ENCODE data around the gene PRXL2C.
"Not testable (repeated sequence)": the region's sequence is repeated elsewhere in the genome, so short reads cannot be mapped to it uniquely, and the experiment has no call there.

The PRXL2C gene

GRCh38 chr9:96646081-96646991 lies 8.8 kb downstream of the PRXL2C start:
- no peak for DNase-seq

DNA sequence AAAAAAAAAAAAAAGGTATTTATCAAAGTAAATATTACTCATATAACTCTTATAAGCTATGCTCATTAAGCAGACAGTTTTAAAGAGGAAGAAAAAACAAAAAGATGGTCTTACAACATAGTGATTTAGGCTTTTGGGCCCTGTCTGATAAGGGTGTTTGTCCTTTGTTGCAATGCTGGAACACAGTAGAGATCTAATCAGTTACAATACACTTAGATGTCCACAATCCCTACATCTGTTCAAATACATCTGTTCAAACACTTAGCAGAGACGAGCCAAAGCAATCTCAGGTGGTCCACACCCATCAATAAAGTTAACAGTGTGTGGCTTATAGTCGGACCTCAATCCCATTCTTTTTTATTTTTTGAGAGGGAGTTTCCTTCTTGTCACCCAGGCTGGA lies 11.0 kb downstream of the PRXL2C start:
- no peak for DNase-seq

GRCh38 chr9:96641514-96641913 lies 13.6 kb downstream of the PRXL2C start:
- DNase-seq: no peak

DNA sequence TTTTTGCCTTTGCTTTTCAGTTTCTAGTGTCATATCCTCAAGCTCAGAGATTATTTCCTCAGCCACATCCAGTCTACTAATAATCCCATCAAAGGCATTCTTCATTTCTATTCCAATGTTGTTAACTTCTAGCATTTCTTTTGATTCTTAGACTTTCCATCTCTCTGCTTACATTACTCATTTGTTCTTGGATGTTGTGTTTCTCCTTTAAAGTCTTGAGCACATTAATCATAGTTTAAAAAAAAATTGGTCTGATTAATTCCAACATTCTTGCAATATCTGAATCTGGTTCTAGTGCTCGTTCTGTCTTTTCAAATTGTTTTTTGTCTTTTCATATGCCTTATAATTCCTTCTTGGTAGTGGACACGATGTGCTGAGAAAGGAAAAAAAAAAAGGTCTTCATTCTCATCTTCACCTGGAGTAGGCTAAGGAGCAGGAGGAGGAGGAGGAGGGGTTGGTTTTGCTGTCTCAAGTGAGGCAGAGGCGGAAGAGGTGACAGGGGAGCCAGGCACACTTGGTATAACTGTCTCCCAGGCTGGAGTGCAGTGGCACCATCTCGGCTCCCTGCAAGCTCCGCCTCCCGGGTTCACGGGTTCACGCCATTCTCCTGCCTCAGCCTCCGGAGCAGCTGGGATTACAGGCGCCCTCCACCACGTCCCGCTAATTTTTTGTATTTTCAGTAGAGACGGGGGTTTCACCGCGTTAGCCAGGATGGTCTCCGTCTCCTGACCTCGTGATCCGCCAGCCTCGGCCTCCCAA lies 16.3 kb downstream of the PRXL2C start:
- no peak for DNase-seq

- DNase-seq: no peak
These were observed 18.7 kb downstream of the PRXL2C start for GRCh38 chr9:96636368-96636767.

GRCh38 chr9:96633579-96633978 lies 21.5 kb downstream of the PRXL2C start:
- not testable (repeated sequence) for DNase-seq

DNA sequence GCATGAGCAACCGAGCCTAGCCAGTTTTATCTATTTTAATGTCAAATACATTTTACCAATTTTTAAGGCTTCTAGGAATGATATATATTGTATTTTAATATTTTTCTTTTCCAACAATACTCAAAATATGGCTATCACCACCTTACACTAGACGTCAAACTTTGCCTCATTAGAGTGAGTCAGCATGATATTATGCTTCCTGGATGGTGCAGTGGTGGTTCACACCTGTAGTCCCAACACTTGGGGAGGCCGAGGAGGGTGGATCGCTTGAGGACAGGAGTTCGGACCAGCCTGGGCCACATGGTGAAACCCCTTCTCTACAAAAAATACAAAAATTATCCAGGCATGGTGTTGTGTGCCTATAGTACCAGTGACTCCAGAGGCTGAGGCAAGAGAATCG lies 28.2 kb downstream of the PRXL2C start:
- DNase-seq: no peak

DNA sequence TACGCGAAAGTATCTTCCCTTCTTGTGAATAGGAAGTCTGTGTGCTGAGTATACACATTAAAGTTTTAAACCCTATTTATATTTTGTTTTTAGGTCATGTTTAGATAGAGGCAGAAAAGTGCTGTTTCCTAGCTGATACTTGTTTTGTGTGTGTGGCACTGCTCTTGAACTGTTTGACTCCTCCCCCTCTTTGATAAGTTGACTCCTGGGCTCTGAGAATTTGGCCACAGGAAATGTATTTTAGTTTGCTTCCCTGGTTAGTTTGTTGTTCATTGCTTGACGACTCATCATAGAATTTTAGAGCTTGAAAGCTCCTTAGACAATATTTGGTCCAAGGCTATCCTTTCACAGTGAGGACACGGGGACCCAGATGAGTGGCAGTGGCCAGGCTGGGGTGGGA lies 33.5 kb downstream of the PRXL2C start:
- DNase-seq: no peak

- no peak for DNase-seq
These were observed 34.3 kb downstream of the PRXL2C start for GRCh38 chr9:96620832-96621269.

DNA sequence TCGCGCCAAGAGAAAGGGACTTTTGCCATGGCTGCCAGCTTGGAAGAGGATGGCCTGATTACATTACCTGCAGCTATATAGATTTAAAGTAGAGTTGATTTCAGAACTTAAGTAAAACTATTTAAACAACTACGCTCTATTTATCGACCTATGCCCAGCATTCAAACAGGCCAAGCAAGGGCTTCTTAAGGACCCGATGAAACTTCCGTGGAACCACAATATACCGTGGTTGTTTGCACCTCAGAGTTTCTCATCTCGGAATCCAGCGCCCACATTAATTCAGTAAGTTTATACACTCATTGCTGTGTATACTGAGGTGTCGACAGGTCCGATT lies 35.0 kb downstream of the PRXL2C start:
- DNase-seq: no peak

DNA sequence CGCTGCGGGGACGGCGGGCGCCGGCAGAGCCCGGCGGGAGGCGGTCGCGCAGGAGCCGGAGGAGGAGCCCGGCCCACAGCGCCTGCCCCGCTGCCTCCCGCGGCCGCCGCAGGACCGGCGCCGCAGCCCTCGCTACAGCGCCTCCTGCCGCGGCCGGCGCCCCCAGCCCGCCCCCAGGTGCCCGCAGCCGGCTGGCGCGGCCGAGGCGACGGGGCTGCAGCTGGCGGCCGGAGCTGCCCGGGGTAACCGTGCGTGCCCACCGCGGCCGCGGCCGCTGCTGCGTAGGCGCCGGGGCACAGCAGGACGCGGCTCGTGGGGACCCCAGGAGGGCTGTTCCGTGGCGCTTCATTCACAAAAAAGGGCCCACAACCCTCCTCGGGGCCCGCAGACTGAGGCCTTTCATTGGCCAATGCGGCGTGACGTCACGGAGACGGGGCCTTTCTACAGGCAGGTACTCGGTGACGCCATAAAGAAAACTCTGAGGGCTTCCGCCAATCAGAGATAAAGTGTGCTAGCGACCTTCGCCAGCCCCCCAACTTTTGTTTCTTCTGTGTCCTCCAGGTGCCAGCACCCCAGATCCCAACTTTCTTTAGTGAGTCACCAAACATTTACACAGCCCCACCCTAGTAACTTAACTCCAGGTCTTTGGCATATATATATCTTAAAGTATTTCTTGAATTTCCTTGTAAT lies 35.5 kb downstream of the PRXL2C start, which contains the start of gene CDC14B:
CDC14B (minus strand) TSS at position 353 of the 690 bp plus-strand sequence. CDS start 465 bp downstream, outside the sequence.
- peak; percentile 77 for DNase-seq

DNA sequence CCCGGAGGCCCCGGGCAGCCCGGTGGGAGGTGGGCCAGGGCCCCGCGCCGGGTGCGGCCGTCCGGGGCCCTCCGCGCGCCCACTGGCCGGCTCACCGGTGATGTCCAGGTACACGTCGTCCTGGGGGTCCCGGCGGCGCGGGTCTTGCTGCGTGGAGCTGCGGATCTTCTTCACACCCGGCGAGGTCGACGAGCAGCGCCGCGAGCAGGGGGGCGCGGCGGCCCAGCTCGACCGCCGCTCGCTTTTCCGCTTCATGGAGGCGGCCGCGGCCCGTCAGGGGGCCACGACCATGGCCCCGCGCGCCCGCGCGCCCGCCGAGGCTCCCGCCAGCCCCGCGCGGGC lies 36.0 kb downstream of the PRXL2C start:
- no peak for DNase-seq

DNA sequence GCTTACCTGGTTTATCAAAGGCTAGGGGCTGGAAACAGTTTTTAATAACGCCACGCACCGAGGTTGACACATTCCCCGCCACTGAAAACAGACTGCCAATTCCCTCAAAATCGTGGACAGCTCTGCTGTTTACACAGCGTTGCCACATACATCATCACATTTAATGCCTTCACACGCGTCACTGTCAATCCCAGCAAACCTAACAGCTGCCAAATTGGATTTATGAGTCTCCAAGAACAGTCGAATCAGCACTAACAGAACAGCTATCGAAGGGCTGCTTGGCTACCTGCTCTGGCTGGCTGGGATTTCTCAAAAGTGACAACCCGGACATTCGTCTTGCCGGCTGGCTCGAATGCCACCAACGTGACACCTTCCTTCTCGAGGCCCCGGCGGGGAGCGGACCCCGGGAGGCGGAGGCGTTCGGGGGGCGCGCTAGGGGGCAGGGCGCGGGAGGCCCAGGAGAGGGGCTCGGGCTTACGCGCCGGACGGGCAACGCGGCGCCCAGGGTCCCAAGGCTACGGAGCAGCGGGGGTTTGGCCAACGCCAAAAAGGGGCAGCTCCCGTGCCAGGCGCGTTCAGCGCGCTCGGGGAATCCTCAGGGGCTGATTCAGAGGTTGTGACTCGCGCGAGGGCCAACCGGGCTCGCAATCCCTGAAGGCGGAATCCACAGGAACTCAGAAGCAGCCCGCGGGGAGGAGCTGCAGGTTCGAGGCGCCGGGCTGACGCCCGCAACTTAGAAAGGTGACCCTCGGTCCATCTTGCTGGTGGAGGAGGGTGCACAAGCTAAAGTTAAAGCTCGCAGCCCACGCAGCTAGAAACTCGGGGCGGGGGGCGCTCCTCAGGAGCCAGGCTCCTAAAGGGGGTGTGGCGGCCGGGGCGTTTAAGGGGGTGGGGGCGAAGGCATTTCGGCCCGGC lies 36.7 kb downstream of the PRXL2C start:
- DNase-seq: peak; percentile 13

DNA sequence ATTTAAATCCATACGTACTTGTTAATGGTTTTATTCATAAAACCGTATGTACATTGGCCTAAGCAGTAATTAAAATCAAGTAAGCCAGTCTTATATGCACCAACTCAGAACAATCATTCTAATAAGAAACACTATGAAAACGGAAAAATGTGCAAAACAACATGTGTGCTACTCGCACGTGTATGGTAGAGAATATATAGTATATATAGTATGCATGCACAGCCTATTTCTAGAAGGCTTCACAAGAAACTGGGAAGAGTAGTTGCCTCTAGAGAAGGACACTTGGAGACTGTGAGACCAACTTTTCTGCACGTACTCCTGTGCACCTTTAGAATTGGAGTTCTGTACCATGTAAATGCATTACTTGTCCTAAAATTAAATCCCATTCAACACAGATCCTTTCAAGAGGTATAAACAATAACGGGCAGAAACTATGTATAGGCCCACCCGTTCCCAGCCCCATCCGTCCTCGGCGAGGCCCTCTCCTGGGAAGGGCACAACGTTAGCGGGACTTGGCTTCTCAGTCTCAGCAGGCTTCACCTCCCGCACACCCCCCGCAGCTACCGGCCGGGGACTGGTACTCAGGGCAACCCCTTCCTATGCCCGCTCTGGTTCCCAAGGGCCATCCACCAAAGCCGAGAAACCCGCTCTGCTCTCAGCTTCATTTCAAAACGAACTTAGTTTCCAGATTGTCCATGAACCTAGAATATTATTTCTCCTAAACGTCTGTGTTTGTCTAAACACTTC lies 37.5 kb downstream of the PRXL2C start:
- no peak for DNase-seq

- DNase-seq: no peak
These were observed 38.2 kb downstream of the PRXL2C start for GRCh38 chr9:96616817-96617438.

GRCh38 chr9:96615411-96615810 lies 39.7 kb downstream of the PRXL2C start:
- no peak for DNase-seq

GRCh38 chr9:96614664-96615063 lies 40.5 kb downstream of the PRXL2C start:
- not testable (repeated sequence) for DNase-seq

- no peak for DNase-seq
These were observed 42.0 kb downstream of the PRXL2C start for GRCh38 chr9:96612966-96613589.

GRCh38 chr9:96612105-96612965 lies 42.8 kb downstream of the PRXL2C start:
- no peak for DNase-seq

- DNase-seq: no peak
These were observed 43.8 kb downstream of the PRXL2C start for GRCh38 chr9:96611302-96611701.
